OCI-M1 (cell line): ENCODE data around the gene TCAP.
A peak's percentile ranks its signal among the peaks of the same experiment; 100 is the strongest.

Source experiments
- DNase-seq: peaks from one replicate; lab custom pipeline; 2025; lab: John Stamatoyannopoulos, UW

TCAP gene

DNA sequence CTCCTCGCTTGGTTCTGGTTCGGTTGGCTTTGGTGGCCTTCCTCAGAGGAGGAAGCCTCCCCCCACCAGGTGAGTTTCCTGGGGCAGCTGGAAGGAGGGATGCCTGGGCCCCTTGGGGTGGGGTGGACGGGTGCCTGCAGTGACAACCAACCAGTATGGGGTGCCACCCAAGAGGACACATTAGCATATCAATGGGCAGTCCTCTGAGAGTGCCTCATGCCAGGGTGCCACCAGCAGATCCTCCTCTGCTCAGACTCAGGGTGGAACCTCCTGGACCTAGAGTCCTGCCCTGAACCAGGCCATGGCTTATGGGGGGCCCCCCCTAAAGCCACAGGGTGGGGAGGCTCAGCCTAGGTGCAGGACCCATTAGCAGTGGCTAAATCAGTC is 35.7 kb upstream of the TCAP start:
- DNase-seq: no peak

DNA sequence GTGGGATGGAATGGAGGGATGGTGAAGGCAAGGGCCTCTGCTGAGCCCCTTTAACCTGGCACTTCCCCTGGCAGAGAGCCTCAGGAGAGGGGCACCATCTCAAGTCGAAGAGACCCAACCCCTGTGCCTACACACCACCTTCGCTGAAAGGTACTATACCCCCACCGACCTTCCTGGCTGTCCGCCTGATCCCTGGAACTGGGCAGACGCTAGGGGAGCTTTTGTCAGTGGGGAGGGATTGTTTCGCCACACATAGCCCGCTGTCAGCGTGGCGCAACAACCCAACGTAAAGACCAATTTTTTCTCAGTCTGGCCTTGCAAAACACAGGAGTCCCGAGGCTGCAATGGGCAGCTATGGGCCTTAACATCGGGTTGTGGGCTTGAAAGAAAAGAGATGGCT is 35.3 kb upstream of the TCAP start:
- no peak for DNase-seq

GRCh38 chr17:39631403-39631802 is 33.7 kb upstream of the TCAP start:
- no peak for DNase-seq

DNA sequence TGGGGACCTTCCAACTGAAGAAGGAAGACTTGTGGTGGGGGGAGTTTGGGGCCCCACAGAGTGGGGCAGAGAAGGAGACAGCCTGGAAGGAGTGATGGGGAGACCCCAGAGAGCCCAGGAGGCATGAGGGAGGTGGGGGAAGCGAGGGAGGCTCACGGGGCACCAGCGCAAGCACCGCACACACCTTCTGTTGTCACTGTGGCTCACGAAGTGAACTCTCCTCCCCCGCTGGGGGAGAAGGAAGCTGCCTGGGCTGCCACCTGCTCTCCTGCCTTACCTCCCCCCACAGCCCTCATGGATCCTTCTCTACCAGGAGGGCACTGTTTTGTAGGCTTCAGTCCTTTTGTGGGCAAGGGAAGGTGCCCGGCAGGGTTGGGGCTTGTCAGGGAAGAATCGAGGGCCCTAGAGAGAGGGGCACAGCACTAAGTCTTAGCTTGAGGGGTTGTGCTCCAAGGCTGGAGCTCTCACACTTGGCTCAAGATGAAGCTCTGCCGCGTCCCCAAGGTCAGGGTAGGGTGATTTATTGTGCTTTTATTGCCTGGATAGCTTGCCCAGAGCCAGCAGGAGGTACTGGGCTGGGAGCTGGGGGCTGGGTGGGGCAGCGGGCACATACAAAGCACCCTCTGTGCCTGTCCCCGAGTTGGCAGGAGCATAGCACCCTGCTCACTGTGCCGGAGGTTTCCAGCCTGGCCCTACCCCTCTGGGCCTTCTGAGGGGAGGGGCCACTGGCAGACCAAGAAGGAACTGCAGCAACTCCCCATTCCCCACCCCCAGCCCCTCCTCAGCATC is 32.8 kb upstream of the TCAP start:
- no peak for DNase-seq

DNA sequence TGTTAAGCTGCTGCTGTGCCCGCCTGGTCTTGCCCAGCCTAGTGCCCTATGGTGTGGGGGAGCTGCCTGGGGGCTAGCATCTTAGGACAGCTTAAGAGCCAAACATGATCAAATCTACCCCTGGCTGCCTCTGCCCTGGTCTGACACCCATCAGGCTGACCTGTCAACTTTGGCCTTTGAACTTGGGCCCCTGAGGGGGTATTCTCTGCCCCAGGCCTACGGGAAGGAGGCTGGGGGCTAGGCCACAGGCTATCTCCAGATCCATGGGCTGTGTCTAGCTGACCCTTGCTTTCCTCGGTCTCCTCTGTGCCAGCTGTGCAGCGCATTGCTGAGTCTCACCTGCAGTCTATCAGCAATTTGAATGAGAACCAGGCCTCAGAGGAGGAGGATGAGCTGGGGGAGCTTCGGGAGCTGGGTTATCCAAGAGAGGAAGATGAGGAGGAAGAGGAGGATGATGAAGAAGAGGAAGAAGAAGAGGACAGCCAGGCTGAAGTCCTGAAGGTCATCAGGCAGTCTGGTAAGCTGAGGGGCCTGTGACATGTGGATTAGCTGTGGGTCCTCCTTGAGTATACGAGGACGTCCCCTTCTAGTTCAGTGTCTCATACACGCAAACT is 31.5 kb upstream of the TCAP start:
- no peak for DNase-seq

- DNase-seq: peak; percentile 69
Observed at GRCh38 chr17:39634384-39634871, 30.7 kb upstream of the TCAP start.

GRCh38 chr17:39635614-39636176 is 29.5 kb upstream of the TCAP start:
- peak; percentile 19 for DNase-seq

DNA sequence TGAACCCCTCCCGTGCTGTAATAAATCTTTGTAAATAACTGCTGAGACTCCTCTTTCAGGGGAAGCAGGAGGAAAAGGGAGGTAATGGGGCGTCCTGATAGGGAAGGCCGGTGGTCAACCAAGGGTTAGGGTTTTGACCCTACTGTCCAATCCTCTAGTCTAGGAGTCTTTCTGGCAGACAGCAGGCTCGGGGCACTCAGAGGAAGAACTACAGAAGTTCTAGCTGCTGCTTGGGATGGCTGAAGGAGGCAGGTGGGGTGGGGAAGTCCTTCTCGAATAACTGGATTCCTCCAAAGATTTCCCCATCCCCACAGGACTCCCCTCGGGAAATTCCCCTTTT is 28.6 kb upstream of the TCAP start:
- no peak for DNase-seq

DNA sequence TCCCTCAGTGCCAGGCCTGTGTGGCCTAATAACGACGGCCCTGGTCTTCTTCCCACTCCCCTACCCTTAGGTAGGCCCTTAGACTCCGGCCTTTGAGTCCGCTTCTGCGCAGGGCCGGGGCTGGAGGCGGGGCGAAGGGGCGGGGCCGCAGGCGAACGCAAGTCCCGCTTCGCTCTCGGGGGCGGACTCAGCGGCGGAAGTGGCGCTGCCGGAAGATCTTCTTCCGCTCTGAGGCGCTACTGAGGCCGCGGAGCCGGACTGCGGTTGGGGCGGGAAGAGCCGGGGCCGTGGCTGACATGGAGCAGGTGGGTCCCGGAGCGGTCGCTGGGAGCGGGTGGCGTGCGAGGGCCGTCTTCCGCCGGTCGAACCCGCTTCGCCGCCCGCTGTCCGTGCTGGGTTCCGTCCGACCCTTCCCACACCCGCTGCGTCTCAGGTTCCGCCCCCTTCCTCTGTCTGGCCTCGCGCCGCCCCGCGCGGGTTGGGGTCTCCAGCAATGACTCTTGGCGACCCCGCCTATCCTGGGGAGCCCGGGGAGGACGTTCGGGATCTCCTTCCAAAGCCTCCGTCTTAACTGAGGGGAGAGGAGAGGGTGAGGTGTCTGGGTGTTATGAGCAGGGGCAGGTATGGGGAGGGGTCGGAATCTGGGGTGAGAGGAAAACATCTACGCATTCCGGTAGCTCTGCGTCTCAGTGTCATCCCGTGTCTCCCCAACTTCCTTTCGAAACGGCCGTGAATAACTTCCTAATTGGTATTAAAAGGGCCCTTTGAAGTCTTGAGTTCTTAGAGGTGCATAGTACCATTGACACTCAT is 28.0 kb upstream of the TCAP start, which contains the start of gene STARD3:
Gene STARD3 (plus strand): TSS at position 218 of the 810 bp plus-strand sequence. CDS start 16,388 bp downstream, outside the sequence.
- peak; percentile 92 for DNase-seq

DNA sequence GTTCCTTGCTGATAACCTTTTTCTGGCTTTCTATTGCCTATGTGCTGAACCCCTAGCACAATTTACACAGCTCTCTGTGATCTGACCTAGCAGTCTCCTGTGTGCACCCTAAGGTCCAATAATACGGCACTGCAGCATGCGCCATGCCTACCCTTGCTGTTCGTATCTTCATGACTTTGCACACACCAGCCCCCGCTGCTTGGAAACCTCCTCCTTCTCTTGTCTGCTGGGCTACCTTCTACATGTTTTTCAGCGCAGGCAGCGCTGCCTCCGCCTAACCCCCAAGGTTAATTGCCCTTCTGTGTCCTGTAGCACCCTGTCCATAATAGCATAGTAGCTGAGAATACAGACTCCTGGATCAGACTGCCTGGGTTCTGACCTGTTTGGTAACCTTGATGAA is 26.8 kb upstream of the TCAP start:
- no peak for DNase-seq

- no peak for DNase-seq
Observed at GRCh38 chr17:39639043-39639442, 26.1 kb upstream of the TCAP start.

DNA sequence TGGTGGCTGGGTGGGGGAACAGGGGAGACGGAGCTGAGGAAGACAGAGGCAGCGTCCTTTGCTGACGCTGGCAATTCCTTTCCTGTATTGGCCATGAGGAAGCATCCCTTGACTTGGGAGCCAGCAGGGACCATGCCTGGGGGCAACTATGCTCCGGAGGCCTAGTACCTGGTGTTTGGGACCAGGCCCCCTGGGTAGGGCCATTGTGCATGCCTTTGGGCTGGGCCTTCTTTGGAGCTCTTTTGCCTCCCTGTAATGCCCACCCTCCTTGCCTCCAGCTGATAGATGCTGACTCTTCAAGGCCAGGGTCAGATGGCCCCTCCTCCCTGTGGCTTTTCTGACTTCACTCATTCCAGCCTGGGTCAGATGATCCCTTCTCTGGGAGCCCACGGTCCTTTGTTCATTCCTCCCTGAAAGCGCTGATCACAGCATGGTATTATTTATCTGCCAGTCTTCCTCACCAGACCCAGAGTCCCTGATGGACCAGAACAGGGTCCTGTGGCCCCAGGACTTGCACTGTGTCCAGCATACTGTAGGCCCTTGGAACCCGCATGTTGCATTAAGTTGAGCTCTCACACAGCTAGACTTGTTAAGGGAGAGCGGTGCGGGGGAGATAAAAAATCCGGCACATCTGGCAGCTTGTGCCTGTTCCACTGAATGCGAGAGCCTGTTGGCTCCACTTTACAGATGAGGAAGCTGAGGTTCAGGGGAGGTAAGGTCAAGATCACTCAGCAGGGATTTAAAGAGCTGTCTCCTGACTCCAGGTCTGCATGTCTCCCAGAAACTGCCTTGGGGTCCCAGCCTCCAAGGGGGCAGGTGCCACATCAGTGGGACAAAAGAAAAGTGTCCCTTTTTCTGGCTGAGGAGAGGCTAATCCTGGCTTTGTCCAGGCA is 25.3 kb upstream of the TCAP start:
- no peak for DNase-seq

DNA sequence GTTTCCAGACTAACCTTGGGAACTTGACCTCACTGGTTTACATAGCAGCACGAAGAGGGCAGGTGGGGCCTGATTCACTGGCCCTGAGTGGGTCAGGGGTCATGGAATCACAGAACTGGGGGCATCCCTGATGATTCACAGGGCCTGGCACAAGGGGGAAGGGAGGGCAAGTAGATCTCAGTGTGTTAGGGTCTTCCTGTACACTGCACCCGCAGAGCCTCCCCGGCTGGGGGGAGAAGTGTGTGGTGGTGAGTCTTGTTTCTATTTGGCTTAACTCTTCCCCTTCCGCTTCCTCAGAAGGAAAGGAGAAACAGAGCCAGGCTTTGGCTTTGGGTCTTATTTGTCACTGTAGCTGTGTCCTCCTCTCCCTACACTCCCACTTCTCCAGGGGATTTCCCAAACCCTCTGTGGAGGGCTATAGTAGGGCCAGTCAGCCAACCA is 24.5 kb upstream of the TCAP start:
- DNase-seq: no peak

- no peak for DNase-seq
Observed at GRCh38 chr17:39641097-39641496, 24.1 kb upstream of the TCAP start.

GRCh38 chr17:39641883-39642282 is 23.3 kb upstream of the TCAP start:
- no peak for DNase-seq

- DNase-seq: no peak
Observed at GRCh38 chr17:39642291-39643074, 22.7 kb upstream of the TCAP start.

GRCh38 chr17:39643271-39643670 is 21.9 kb upstream of the TCAP start:
- DNase-seq: no peak

- DNase-seq: no peak
Observed at GRCh38 chr17:39647256-39647655, 17.9 kb upstream of the TCAP start.

GRCh38 chr17:39648616-39649366 is 16.4 kb upstream of the TCAP start:
- no peak for DNase-seq

- DNase-seq: no peak
Observed at GRCh38 chr17:39650121-39650579, 15.0 kb upstream of the TCAP start.
